Heart left ventricle (tissue), 16 donors: ENCODE results near the gene PAWR. TPM values are rescaled to one million over a fixed set of nuclear protein-coding genes. Genes with fewer than 3 reads are reported as not detected.
A peak's percentile ranks its signal among the peaks of the same experiment; 100 is the strongest.

Experiments used
- ATAC-seq, 4 donors: fragments of 200-7000 bp; cut with Tn5 transposase; one replicate each; pipeline ENCODE4 v1.9.1; 2020 to 2022; ENCODE audit warnings: moderate library complexity in 4 of 4, mild to moderate bottlenecking in 3 of 4, moderate number of reproducible peaks in 1 of 4
- DNase-seq, 5 donors: peaks; one replicate each; pipeline ENCODE4 v3.0.0-alpha.2; 2020
- H3K27ac ChIP-seq, 12 donors: fragments of 200-600 bp; sonication (generic) in 4 of 12; one replicate each; pipeline versions ENCODE4 v1.5.0 to v1.8.0; 2016 to 2022; ENCODE audit warnings: mild to moderate bottlenecking in 2 of 12
- H3K27me3 ChIP-seq, 9 donors: fragments of 200-600 bp; sonication (generic) in 2 of 9; one replicate each; pipeline versions ENCODE4 v1.5.1 to v1.8.0; 2016 to 2022; ENCODE audit warnings: mild to moderate bottlenecking in 3 of 9
- H3K36me3 ChIP-seq, 9 donors: fragments of 200-600 bp; sonication (generic) in 2 of 9; one replicate each; pipeline versions ENCODE4 v1.5.0 to v1.8.0; 2018 to 2022; ENCODE audit warnings: mild to moderate bottlenecking in 2 of 9
- H3K4me1 ChIP-seq, 12 donors: fragments of 200-600 bp; sonication (generic) in 4 of 12; one replicate each; pipeline versions ENCODE4 v1.5.0 to v1.8.0; 2016 to 2022; ENCODE audit warnings: mild to moderate bottlenecking in 3 of 12
- H3K4me3 ChIP-seq, 12 donors: fragments of 200-600 bp; sonication (generic) in 4 of 12; one replicate each; pipeline versions ENCODE4 v1.5.0 to v1.8.0; 2017 to 2022; ENCODE audit warnings: mild to moderate bottlenecking in 9 of 12, moderate library complexity in 4 of 12
- H3K9me3 ChIP-seq, 12 donors: fragments of 200-600 bp; sonication (generic) in 4 of 12; one replicate each; pipeline versions ENCODE4 v1.5.0 to v1.8.0; 2016 to 2022; ENCODE audit warnings: mild to moderate bottlenecking in 1 of 12
- POLR2A ChIP-seq, 2 donors: fragments of 450-650 bp; IDR thresholded peaks; one replicate each; pipeline ENCODE4 v1.6.1; 2017; ENCODE audit warnings: antibody characterized with exemption in 2 of 2, mild to moderate bottlenecking in 2 of 2, moderate library complexity in 2 of 2
- WGBS, 4 donors: extraction: QIAGEN DNeasy Blood & Tissue Kit in 2 of 4; methylation state at CpG; one replicate each; pipeline versions ENCODE4 v1.1.5 to v1.1.7; 2013 to 2018; 5-methylcytosine and 5-hydroxymethylcytosine counted together
- intact Hi-C, 10 donors: fragments of 100-400 bp; cut with DNase I; formaldehyde crosslinking; loops; one replicate each; pipeline versions ENCODE4 v1.11.1 to v1.14.2; 2022
- polyA plus RNA-seq, 2 donors: library from polyadenylated mRNA; stranded (reverse); fragments of 200-250 nt; gene quantifications; one replicate each; pipeline ENCODE4 v1.2.3, GENCODE V29; 2013
- total RNA-seq, 9 donors: library from RNA; depleted of rRNA in 2 of 9; stranded (reverse); fragments of >200 nt in 2 of 9; fragmentation: NEBNext Ultra II Directional in 3 of 9; extraction: Animal tissue kit (Norgen Biotek cat#: 25700) in 3 of 9; gene quantifications; one replicate each; pipeline versions ENCODE4 v1.1.0 to v1.2.4, GENCODE V29; 2016 to 2023
- TF ChIP-seq, protein P1 (sequence below), 12 donors: fragments of 200-600 bp; sonication (generic) in 4 of 12; IDR thresholded peaks; one replicate each; pipeline versions ENCODE4 v1.5.0 to v1.8.0; 2018 to 2022; ENCODE audit warnings: antibody characterized with exemption in 12 of 12, mild to moderate bottlenecking in 5 of 12
- donor health status: ischemic (EF 13 %, LVEDD 7.1; RV severe dilation, severe dysfunction).
- donor health status: healthy with polysubstance abuse.
- donor health status: DM: no; HTN: yes; CAD: no.
- donor health status: DM: no; HTN: no; CAD: no.
- donor health status: ischemic (EF 25% LVEDD 6.9; RV normal size, moderate dysfunction).
- donor health status: ischemic (EF 25% LVEDD 5.7; RV mildly dilated, moderate dysfunction).
- donor health status: healthy.
- donor health status: DM: yes; HTN: yes; CAD: no.
- donor health status: ischemic (EF 35%, LVEDD 5.7; RV mildly dilated, moderate dysfunction).
- donor health status: nonischemic (EF 11% LVEDD 7.7; RV severe dilation, severe dysfunction).
- donor health status: DM: yes; HTN: yes; CAD: no.
- donor health status: PGD.
- donor health status: ischemic (EF 29% LVEDD 5.4; RV normal size, mild dysfunction).
- donor health status: nonischemic (EF 23%, LVEDD 6.1; RV moderate dilation, normal function).

Gene PAWR
- total and polyA plus RNA-seq, 11 donors = 4.8 to 29.0 (median 11.0) TPM

DNA sequence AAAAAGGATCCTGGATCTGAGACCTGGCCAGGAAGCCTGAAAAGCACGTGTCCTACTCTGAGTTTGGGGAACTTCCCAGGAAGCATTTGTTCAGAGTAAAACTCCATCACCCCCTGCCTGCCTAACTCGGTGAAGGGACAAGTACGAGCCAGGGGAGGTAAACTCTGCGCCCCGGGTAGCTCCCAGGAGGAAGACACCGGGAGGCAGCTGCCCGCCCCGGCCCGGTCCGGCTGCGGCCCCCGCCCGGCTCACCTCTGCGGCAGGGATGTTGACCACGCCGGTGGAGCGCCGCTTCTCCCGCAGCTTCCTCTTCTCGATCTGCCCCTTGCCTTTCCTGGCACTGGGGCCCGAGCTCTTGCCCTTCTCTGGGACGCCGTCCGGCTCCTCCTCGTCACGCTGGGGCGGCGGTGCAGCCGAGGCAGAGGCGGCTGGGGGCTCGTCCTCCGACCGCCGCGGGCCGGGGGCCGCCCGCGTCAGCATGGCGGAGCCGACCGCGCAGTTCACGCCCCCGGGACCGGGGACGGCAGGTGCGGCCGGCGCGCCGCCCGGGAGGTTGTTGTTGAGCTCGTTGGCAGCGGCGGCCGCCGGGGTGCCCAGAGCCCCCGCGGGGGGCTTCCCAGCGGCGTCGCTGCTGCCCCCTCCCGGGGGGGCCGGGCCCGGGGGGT is 1.2 kb downstream of the PAWR start:
- H3K4me1 ChIP-seq = peaks cover 0 to 30% (median 7%) of the 10 kb centered on the region in 12 donors
- H3K4me3 ChIP-seq = peak overlapping the region; percentile 60 to 99 (median 89)
- H3K27ac ChIP-seq = peak overlapping the region; percentile 53 to 87 (median 70)
- DNase-seq (peak; percentile 16 to 75 (median 44)), ATAC-seq (peak in 3 of 4 donors; percentile 32 to 54 (median 41))
- TF ChIP-seq, protein P1, sequence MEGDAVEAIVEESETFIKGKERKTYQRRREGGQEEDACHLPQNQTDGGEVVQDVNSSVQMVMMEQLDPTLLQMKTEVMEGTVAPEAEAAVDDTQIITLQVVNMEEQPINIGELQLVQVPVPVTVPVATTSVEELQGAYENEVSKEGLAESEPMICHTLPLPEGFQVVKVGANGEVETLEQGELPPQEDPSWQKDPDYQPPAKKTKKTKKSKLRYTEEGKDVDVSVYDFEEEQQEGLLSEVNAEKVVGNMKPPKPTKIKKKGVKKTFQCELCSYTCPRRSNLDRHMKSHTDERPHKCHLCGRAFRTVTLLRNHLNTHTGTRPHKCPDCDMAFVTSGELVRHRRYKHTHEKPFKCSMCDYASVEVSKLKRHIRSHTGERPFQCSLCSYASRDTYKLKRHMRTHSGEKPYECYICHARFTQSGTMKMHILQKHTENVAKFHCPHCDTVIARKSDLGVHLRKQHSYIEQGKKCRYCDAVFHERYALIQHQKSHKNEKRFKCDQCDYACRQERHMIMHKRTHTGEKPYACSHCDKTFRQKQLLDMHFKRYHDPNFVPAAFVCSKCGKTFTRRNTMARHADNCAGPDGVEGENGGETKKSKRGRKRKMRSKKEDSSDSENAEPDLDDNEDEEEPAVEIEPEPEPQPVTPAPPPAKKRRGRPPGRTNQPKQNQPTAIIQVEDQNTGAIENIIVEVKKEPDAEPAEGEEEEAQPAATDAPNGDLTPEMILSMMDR (IDR thresholded peaks at IDR 0.05) = peak in 1 of 12 donors; percentile 16
- no peak for TF ChIP-seq POLR2A (IDR thresholded peaks at IDR 0.05)
- H3K27me3 ChIP-seq = peaks cover 0 to 44% (median 0%) of the 10 kb centered on the region in 9 donors
- intact Hi-C loops = loop anchor here in 6 of 10 donors (2.0 to 10.0 kb wide), 6 partner anchors 132 to 498 kb away; partner anchors contain the start of gene PPP1R12A (in 2 of the 6)
- WGBS, 4 donors = 1% methylated on average over 21 to 66 of the region's 66 CpGs
- H3K36me3 ChIP-seq = no peaks in the 10 kb centered on the region
- H3K9me3 ChIP-seq = no peaks in the 10 kb centered on the region

DNA sequence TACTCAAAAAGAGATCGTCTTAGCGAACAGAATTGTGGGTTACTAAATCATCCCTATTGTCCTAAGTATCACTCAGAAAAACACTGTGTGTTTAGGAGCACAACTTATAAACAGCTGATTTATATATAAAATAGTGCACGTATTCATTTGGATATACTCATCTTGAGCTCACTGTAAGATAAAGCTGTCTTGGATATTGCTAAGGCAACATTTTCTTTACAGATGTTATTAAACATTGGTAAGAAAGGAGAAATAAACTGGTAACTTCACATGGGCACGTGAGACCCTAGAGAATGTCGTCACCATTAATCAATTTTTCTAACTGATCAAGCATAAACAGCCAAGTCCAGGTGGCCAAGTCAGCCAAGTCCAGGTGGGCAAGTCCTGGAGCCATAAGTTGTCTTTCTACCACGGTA is 1.7 kb downstream of the PAWR start:
- TF ChIP-seq, protein P1 (IDR thresholded peaks at IDR 0.05) = no peak
- no peak for TF ChIP-seq POLR2A (IDR thresholded peaks at IDR 0.05)
- no peaks in the 10 kb centered on the region for H3K9me3 ChIP-seq
- 4 to 11% (median 10%) methylated on average over 6 of the region's 6 CpGs for WGBS, 4 donors
- H3K36me3 ChIP-seq = no peaks in the 10 kb centered on the region
- peaks cover 0 to 44% (median 0%) of the 10 kb centered on the region in 9 donors for H3K27me3 ChIP-seq
- intact Hi-C loops = loop anchor here in 3 of 10 donors (2.0 to 10.0 kb wide), 4 partner anchors 132 to 498 kb away; partner anchors contain the start of gene PPP1R12A (in 1 of the 3)
- no peak for DNase-seq
- H3K4me3 ChIP-seq = peak overlapping the region; percentile 60 to 99 (median 89)
- H3K4me1 ChIP-seq = peaks cover 0 to 30% (median 7%) of the 10 kb centered on the region in 12 donors
- no peak for ATAC-seq
- peak overlapping the region in 8 of 12 donors; percentile 62 to 87 (median 72) for H3K27ac ChIP-seq

DNA sequence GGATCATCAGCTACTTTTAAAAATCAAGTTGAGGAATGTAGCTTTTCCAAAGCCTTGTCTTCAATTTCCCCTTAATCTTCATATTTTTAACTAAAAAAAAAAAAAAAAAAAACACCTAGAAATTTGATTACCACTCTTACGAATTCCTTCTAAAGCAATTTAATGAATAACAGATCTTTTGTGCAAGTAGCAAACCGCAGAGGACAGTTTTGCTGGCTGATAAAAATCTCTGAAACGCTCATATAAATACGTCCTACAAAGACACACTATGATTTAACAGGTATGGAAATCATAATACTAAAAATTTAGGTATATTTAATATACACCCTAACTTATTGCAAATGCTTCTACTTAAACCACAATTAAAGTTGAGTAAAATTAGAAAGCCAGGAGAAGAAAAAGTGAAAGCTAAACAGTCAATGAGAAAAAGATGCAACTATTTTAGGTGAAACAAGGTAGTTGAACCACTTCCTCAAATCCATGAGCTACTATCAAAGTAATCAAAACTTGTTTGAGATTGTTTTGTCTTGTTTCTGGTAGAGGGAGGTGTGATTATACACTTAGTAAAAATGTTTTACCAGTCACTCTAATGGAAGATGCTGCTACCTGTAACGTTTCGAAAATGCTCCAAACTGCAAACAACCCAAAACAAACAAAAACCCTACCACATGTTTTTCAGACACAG is 2.2 kb downstream of the PAWR start:
- intact Hi-C loops = loop anchor here in 3 of 10 donors (2.0 to 10.0 kb wide), 4 partner anchors 131 to 499 kb away; partner anchors contain the start of gene PPP1R12A (in 1 of the 3)
- no peak for DNase-seq
- no peak for ATAC-seq
- no peaks in the 10 kb centered on the region for H3K36me3 ChIP-seq
- H3K27me3 ChIP-seq = peaks cover 0 to 44% (median 0%) of the 10 kb centered on the region in 9 donors
- H3K27ac ChIP-seq = peak overlapping the region in 2 of 12 donors; percentile 76 to 87
- no peaks in the 10 kb centered on the region for H3K9me3 ChIP-seq
- WGBS, 4 donors = 52 to 56% (median 54%) methylated on average over 6 of the region's 6 CpGs
- no peak for TF ChIP-seq POLR2A (IDR thresholded peaks at IDR 0.05)
- TF ChIP-seq, protein P1 (IDR thresholded peaks at IDR 0.05) = no peak
- peak overlapping the region in 11 of 12 donors; percentile 2 to 97 (median 83) for H3K4me3 ChIP-seq
- peaks cover 0 to 30% (median 7%) of the 10 kb centered on the region in 12 donors for H3K4me1 ChIP-seq
